Peyer's patch (tissue), 4 donors: ENCODE data around the gene FKBP6. TPM values are rescaled to one million over a fixed set of nuclear protein-coding genes. Genes with fewer than 3 reads are reported as not detected.

Source experiments
- DNase-seq, 3 donors: peaks; one replicate each; pipeline ENCODE4 v3.0.0-alpha.2; 2017 to 2019
- H3K27ac ChIP-seq, 4 donors: fragments of 200-600 bp; sonication (generic); one replicate each; pipeline ENCODE4 v1.5.1; 2016 to 2019
- H3K27me3 ChIP-seq, 2 donors: fragments of 200-600 bp; sonication (generic); one replicate each; pipeline ENCODE4 v1.5.1; 2019
- H3K36me3 ChIP-seq, 3 donors: fragments of 200-600 bp; sonication (generic); one replicate each; pipeline ENCODE4 v1.5.1; 2016 to 2019
- H3K4me1 ChIP-seq, 4 donors: fragments of 200-600 bp; sonication (generic); one replicate each; pipeline ENCODE4 v1.5.1; 2016 to 2019
- H3K4me3 ChIP-seq, 4 donors: fragments of 200-600 bp; sonication (generic); 1 replicate in 3 of 4; 2 replicates in 1 of 4; pipeline ENCODE4 v1.5.1; 2016 to 2019; ENCODE audit warnings: mild to moderate bottlenecking in 1 of 4
- H3K9me3 ChIP-seq, 4 donors: fragments of 200-600 bp; sonication (generic); one replicate each; pipeline ENCODE4 v1.5.1; 2016 to 2019; ENCODE audit warnings: mild to moderate bottlenecking in 1 of 4
- CTCF ChIP-seq, 6 experiments: fragments of 450-650 bp in 4 of 6; fragments of 200-600 bp in 2 of 6; sonication (generic) in 1 of 6; IDR thresholded peaks; one replicate each; pipeline ENCODE4 v1.5.1; 2017 to 2019; ENCODE audit warnings: antibody characterized with exemption in 6 of 6, mild to moderate bottlenecking in 3 of 6, moderate library complexity in 1 of 6
- POLR2A ChIP-seq, 2 donors: fragments of 450-650 bp; IDR thresholded peaks; one replicate each; pipeline ENCODE4 v1.5.1; 2017; ENCODE audit warnings: antibody characterized with exemption in 2 of 2, mild to moderate bottlenecking in 2 of 2, moderate library complexity in 2 of 2
- total RNA-seq, 4 donors: library from RNA; depleted of rRNA; stranded (reverse); fragments of >200 nt; gene quantifications; one replicate each; pipeline ENCODE4 v1.1.0, GENCODE V29; 2016

FKBP6 gene
- total RNA-seq, 4 donors from 2014 or later, result not detected

GRCh38 chr7:73345951-73346350 lies 18.0 kb downstream of the FKBP6 start:
- Histone ChIP-seq H3K4me3 (no peak overlapping the region), H3K4me1 (no peaks in the 10 kb centered on the region), H3K27ac (no peak overlapping the region), H3K36me3 (no peaks in the 10 kb centered on the region), H3K27me3 (no peaks in the 10 kb centered on the region), H3K9me3 (no peaks in the 10 kb centered on the region)
- TF ChIP-seq CTCF (IDR thresholded peaks at IDR 0.05) (no peak), POLR2A (IDR thresholded peaks at IDR 0.05) (no peak)
- DNase-seq, result no peak

GRCh38 chr7:73349763-73350162 lies 21.8 kb downstream of the FKBP6 start:
- no peak for DNase-seq
- TF ChIP-seq POLR2A (IDR thresholded peaks at IDR 0.05) (no peak), CTCF (IDR thresholded peaks at IDR 0.05) (no peak)

GRCh38 chr7:73350306-73351068 lies 22.5 kb downstream of the FKBP6 start:
- Histone ChIP-seq H3K27ac (no peak overlapping the region), H3K27me3 (no peaks in the 10 kb centered on the region), H3K4me1 (no peaks in the 10 kb centered on the region), H3K36me3 (no peaks in the 10 kb centered on the region), H3K4me3 (no peak overlapping the region), H3K9me3 (peaks cover 0 to 4% (median 0%) of the 10 kb centered on the region in 4 donors)
- TF ChIP-seq POLR2A (IDR thresholded peaks at IDR 0.05), result no peak
- DNase-seq, result no peak

More at GRCh38 chr7:73349763-73350162, 21.8 kb downstream of the FKBP6 start:
- no peak overlapping the region for H3K4me3 ChIP-seq
- H3K9me3 ChIP-seq, result peaks cover 0 to 4% (median 0%) of the 10 kb centered on the region in 4 donors
- no peaks in the 10 kb centered on the region for H3K36me3 ChIP-seq
- H3K27ac ChIP-seq, result no peak overlapping the region
- H3K27me3 ChIP-seq, result no peaks in the 10 kb centered on the region
- H3K4me1 ChIP-seq, result no peaks in the 10 kb centered on the region

- H3K27me3 ChIP-seq, result no peaks in the 10 kb centered on the region
- H3K4me1 ChIP-seq, result no peaks in the 10 kb centered on the region
- H3K27ac ChIP-seq, result no peak overlapping the region
- no peaks in the 10 kb centered on the region for H3K36me3 ChIP-seq
- H3K9me3 ChIP-seq, result peaks cover 0 to 4% (median 0%) of the 10 kb centered on the region in 4 donors
- no peak for DNase-seq
- no peak overlapping the region for H3K4me3 ChIP-seq
- TF ChIP-seq POLR2A (IDR thresholded peaks at IDR 0.05) (no peak), CTCF (IDR thresholded peaks at IDR 0.05) (no peak)
These were observed 23.6 kb downstream of the FKBP6 start for GRCh38 chr7:73351447-73352167.

- Histone ChIP-seq H3K27ac (no peak overlapping the region), H3K27me3 (no peaks in the 10 kb centered on the region), H3K9me3 (peaks cover 0 to 4% (median 0%) of the 10 kb centered on the region in 4 donors), H3K4me1 (peaks cover 0 to 3% (median 0%) of the 10 kb centered on the region in 4 donors), H3K36me3 (no peaks in the 10 kb centered on the region), H3K4me3 (no peak overlapping the region)
- no peak for TF ChIP-seq POLR2A (IDR thresholded peaks at IDR 0.05)
- no peak for TF ChIP-seq CTCF (IDR thresholded peaks at IDR 0.05)
- no peak for DNase-seq
These were observed 24.8 kb downstream of the FKBP6 start for GRCh38 chr7:73352784-73353183.

GRCh38 chr7:73353243-73353642 lies 25.3 kb downstream of the FKBP6 start:
- H3K36me3 ChIP-seq, result no peaks in the 10 kb centered on the region
- TF ChIP-seq POLR2A (IDR thresholded peaks at IDR 0.05), result no peak
- no peak for TF ChIP-seq CTCF (IDR thresholded peaks at IDR 0.05)
- peaks cover 0 to 7% (median 0%) of the 10 kb centered on the region in 4 donors for H3K4me1 ChIP-seq
- no peak overlapping the region for H3K27ac ChIP-seq
- no peaks in the 10 kb centered on the region for H3K27me3 ChIP-seq
- H3K4me3 ChIP-seq, result no peak overlapping the region
- peaks cover 0 to 4% (median 0%) of the 10 kb centered on the region in 4 donors for H3K9me3 ChIP-seq
- no peak for DNase-seq
